ENCODE measurements around the gene POT1.

POT1 gene

DNA sequence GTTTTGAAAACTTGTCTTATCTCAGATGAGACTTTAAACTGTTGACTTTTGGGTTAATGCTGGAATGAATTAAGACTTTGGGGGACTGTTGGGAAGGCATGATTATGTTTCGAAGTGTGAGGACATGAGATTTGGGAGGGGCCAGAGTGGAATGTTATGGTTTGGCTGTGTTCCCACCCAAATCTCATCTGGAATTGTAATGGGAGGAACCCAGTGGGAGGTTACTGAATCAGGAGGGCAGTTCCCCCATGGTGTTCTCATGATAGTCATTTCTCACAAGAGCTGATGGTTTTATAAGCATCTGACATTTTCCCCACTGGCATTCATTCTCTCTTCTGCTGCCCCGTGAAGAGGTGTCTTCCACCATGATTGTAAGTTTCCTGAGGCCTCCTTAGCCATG is 13.8 kb upstream of the POT1 start:
- no peak for DNase-seq (ENCODE audit: low spot score)
- no peak overlapping the region for H3K27ac ChIP-seq
- TF ChIP-seq CTCF (conservative IDR thresholded peaks at IDR 0.05; ENCODE audit: low read depth), result no peak
- CTCF ChIA-PET, result no interaction called here
- POLR2A ChIA-PET (ENCODE audit: low non-redundant PET), result no interaction called here

- CTCF ChIA-PET, result no interaction called here
- POLR2A ChIA-PET (ENCODE audit: low non-redundant PET), result no interaction called here
- no peak for TF ChIP-seq CTCF (conservative IDR thresholded peaks at IDR 0.05; ENCODE audit: low read depth)
- H3K27ac ChIP-seq, result no peak overlapping the region
- DNase-seq (ENCODE audit: low spot score), result no peak
These were observed 12.8 kb upstream of the POT1 start for GRCh38 chr7:124942399-124942798.

DNA sequence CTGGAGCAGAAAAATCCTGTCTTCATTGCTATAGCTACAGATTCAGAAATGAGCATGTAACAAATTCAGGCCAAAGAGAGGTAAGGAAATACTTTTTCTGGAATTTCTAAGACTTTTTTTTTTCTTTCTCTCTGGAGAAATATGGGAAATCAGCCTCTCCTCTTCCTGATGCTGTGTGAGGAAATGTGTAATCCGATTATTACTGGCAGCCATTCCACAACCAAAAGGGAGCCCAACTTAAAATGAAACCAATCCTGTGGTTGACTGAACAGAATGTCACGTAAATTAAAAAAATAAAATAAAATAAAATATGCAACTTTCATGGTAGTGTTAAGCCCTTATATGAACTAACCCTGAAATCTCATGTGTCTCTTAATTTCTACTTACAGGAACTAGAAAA is 10.7 kb upstream of the POT1 start:
- no peak for DNase-seq (ENCODE audit: low spot score)
- POLR2A ChIA-PET (ENCODE audit: low non-redundant PET), result no interaction called here
- CTCF ChIA-PET, result interaction anchor here (0.6 kb wide), 2 partner anchors 1196 to 1693 kb away, joined by 3 read pairs; no protein-coding TSS in a partner anchor
- no peak for TF ChIP-seq CTCF (conservative IDR thresholded peaks at IDR 0.05; ENCODE audit: low read depth)
- no peak overlapping the region for H3K27ac ChIP-seq

DNA sequence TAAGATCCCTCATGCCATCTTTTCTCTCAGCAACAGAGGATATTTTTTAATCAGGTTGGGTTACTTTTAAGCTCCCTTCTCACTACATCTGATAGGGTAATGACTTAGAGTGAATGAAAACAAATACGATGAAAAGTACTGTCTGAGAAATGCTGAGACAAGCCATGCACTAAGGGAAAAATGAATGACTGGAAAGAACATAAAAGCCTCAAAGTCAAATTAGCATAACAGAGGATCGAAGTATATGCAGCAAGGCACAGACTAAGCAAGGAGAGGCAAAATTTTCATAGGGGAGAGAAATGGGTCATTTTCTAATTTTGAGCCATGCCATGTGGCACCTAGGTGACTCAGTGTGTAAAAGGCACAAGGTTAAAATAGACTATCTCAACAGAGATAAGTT is 8.5 kb upstream of the POT1 start:
- TF ChIP-seq CTCF (conservative IDR thresholded peaks at IDR 0.05; ENCODE audit: low read depth), result no peak
- H3K27ac ChIP-seq, result no peak overlapping the region
- CTCF ChIA-PET, result no interaction called here
- POLR2A ChIA-PET (ENCODE audit: low non-redundant PET), result no interaction called here
- no peak for DNase-seq (ENCODE audit: low spot score)

DNA sequence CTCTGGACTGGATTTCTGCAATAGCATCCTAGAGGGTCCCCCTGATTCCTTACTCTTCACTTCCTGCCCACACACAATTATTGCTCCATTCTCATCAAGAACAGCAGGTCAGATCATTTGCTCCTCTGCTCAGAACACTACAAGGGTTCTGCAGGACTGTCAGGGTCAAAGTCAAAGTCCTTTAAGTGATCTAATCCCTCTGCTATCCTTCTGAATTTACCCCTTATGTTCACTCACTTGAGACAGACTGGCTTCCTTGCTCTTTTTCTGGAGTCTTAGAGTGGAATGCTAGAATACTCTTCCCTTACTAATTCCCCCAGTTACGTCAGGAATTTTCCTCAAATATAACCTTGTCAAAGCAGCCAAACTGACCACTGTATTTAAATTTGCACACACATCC is 7.5 kb upstream of the POT1 start:
- TF ChIP-seq CTCF (conservative IDR thresholded peaks at IDR 0.05; ENCODE audit: low read depth), result no peak
- CTCF ChIA-PET, result no interaction called here
- POLR2A ChIA-PET (ENCODE audit: low non-redundant PET), result no interaction called here
- H3K27ac ChIP-seq, result no peak overlapping the region
- DNase-seq (ENCODE audit: low spot score), result no peak

DNA sequence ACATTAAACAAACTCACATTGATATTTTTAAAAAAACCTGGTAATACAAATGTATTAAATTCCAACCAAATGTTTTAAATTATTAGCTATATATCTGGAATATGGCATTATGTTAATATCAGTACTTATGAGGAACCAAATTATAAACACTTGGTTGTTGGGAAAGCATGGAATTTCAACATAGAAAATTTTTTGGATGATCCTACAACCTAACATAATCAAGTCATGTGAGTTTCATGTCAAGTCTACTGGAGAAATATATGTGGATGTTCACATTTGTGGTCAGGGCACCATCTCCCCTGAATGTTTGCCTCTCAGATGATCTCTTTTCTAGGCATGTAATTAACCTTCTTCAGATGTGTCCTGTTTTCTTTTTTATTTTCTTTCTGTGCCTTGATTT is 5.2 kb upstream of the POT1 start:
- CTCF ChIA-PET, result no interaction called here
- POLR2A ChIA-PET (ENCODE audit: low non-redundant PET), result no interaction called here
- no peak overlapping the region for H3K27ac ChIP-seq
- no peak for DNase-seq (ENCODE audit: low spot score)
- no peak for TF ChIP-seq CTCF (conservative IDR thresholded peaks at IDR 0.05; ENCODE audit: low read depth)
